Fibroblast of mammary gland (primary cell): ENCODE results near the gene TSPAN13.

ENCODE experiments used
- DNase-seq: peaks from one replicate; pipeline ENCODE4 v3.0.0-alpha.2; 2010; ENCODE audit warnings: low read depth
- H3K4me3 ChIP-seq: 2 replicates; pipeline ENCODE4 v1.5.1; 2011; ENCODE audit warnings: low read depth, mild to moderate bottlenecking, low read length, moderate library complexity; ENCODE audit not compliant: control insufficient read depth
- CTCF ChIP-seq: conservative IDR thresholded peaks from 2 replicates; pipeline ENCODE4 v1.5.1; 2011; ENCODE audit warnings: low read depth, low read length, inconsistent platforms; ENCODE audit not compliant: control insufficient read depth, insufficient read depth

TSPAN13 gene

GRCh38 chr7:16739863-16740622 is 13.5 kb upstream of the TSPAN13 start:
- no peak overlapping the region for H3K4me3 ChIP-seq
- peak; percentile 98 for DNase-seq
- TF ChIP-seq CTCF = no peak

GRCh38 chr7:16740623-16740953 is 13.0 kb upstream of the TSPAN13 start:
- no peak for DNase-seq
- no peak overlapping the region for H3K4me3 ChIP-seq
- no peak for TF ChIP-seq CTCF

GRCh38 chr7:16740996-16741395 is 12.6 kb upstream of the TSPAN13 start:
- TF ChIP-seq CTCF = no peak
- no peak for DNase-seq
- no peak overlapping the region for H3K4me3 ChIP-seq

- H3K4me3 ChIP-seq = no peak overlapping the region
- no peak for TF ChIP-seq CTCF
- DNase-seq = no peak
Observed at GRCh38 chr7:16741676-16742075, 11.9 kb upstream of the TSPAN13 start.

GRCh38 chr7:16742547-16742946 is 11.0 kb upstream of the TSPAN13 start:
- DNase-seq = no peak
- no peak overlapping the region for H3K4me3 ChIP-seq
- no peak for TF ChIP-seq CTCF

GRCh38 chr7:16743236-16743635 is 10.3 kb upstream of the TSPAN13 start:
- DNase-seq = peak; percentile 81
- TF ChIP-seq CTCF = no peak
- H3K4me3 ChIP-seq = no peak overlapping the region
